Measurements from ENCODE around the gene SP9.

Gene SP9

GRCh38 chr2:174334781-174335251 is at the start of gene SP9:
Gene SP9 (plus strand): TSS chr2:174334954. CDS start chr2:174335093, 139 bp downstream.
- peak; percentile 83 for DNase-seq (ENCODE audit: low spot score)

GRCh38 chr2:174286172-174286571 is 48.6 kb upstream of the SP9 start:
- DNase-seq (ENCODE audit: low spot score): no peak

DNA sequence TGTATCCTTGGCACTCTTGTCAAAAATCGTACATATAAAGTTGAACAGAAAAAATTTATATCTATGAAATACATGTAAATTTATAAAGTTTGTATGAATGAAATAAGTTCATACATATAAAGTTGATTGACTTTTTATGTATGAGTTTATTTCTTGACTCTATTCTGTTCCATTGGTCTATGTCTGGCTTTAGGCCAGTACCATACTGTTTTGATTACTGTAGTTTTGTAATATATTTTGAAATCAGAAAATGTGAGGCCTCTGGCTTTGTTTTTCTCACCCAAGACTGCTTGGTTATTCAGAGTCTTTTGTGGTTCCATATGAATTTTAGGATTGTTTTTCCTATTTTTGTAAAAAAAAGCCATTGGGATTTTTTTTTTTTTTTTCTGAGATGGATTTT is 41.8 kb upstream of the SP9 start:
- DNase-seq (ENCODE audit: low spot score): no peak

DNA sequence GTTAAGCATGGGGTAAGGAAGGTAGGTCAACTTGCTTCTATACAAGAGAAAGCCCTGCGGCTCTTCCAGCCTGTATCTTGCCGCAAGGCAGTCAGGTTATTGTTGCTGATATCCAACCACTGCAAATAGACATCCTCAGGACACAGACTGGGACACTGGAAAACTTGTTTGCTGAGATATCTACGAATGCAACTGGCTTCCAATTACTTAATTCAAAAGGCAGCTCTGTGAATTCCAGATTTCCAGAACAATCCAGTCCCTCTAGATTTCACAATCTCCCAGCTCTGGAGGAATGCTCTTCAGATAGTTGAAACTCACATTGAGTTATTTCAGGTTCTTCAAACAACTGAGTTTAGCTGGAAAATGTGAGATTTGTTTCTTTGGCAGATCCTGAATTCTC is 34.6 kb upstream of the SP9 start:
- DNase-seq (ENCODE audit: low spot score): no peak

- DNase-seq (ENCODE audit: low spot score): no peak
Observed at GRCh38 chr2:174312581-174313234, 22.0 kb upstream of the SP9 start.

DNA sequence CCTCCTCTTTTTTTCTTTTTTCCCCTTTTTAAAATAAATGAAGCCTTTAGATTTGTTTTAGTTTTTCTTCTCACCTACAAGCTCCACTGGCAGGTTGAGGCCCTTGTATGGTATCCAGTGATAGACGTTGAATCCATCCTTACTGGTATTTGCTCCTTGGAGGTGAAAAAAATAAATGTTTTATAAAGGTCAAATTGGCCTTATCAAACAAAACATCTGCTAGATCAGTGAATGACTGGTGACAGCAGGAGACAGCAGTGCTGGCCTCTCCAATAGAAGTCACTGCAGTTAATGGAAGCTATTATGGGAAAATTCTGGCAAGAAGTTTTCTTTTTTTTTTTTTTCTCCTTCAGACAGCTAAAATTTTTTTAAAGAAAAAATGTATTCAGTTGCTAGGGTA is 12.6 kb upstream of the SP9 start:
- no peak for DNase-seq (ENCODE audit: low spot score)

GRCh38 chr2:174322746-174323145 is 12.0 kb upstream of the SP9 start:
- DNase-seq (ENCODE audit: low spot score): no peak

GRCh38 chr2:174324530-174324929 is 10.2 kb upstream of the SP9 start:
- no peak for DNase-seq (ENCODE audit: low spot score)

- DNase-seq (ENCODE audit: low spot score): no peak
Observed at GRCh38 chr2:174325373-174326160, 9.2 kb upstream of the SP9 start.

- no peak for DNase-seq (ENCODE audit: low spot score)
Observed at GRCh38 chr2:174326161-174327020, 8.4 kb upstream of the SP9 start.

DNA sequence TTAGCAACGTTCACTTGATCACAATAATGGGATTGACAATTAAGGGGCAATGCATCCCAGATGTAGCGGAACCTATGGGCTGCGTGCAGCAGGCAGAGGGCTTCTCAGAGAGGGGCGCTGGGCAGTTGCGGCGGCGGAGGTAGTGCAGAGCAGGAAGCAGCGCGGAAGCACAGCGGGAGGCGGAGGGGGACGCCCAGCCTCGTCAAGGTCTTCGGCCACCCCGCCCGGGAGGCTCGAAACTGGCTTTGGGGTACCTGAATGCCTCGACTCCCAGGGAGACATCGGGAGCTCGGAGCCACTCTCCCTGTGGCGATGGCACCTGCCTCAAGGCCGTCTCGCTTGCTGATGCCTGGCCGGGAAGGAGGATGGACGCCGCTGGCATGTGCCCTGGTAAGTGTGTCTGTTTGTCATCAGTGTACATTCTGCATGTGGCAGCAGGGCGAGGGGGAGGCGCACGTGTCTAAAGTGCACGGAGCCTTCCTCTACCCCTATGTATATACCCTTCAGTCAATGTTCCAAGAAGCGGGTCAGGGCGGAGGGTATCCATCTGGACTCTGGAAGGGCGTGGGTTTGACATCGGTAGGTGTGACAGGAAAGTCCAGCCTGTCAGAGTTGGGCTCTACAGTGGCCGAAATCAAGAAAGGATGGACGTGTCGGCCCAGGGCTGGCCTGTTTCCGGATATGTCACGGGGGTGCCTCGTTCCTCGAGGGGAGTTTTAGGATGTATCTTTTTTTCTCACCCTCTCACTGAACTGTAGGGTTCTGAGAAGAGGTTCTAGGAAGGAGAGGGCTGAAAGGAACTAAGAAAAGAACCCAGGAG is 7.5 kb upstream of the SP9 start:
- no peak for DNase-seq (ENCODE audit: low spot score)

GRCh38 chr2:174327841-174328113 is 7.0 kb upstream of the SP9 start:
- DNase-seq (ENCODE audit: low spot score): no peak

GRCh38 chr2:174328114-174328960 is 6.4 kb upstream of the SP9 start:
- DNase-seq (ENCODE audit: low spot score): no peak

DNA sequence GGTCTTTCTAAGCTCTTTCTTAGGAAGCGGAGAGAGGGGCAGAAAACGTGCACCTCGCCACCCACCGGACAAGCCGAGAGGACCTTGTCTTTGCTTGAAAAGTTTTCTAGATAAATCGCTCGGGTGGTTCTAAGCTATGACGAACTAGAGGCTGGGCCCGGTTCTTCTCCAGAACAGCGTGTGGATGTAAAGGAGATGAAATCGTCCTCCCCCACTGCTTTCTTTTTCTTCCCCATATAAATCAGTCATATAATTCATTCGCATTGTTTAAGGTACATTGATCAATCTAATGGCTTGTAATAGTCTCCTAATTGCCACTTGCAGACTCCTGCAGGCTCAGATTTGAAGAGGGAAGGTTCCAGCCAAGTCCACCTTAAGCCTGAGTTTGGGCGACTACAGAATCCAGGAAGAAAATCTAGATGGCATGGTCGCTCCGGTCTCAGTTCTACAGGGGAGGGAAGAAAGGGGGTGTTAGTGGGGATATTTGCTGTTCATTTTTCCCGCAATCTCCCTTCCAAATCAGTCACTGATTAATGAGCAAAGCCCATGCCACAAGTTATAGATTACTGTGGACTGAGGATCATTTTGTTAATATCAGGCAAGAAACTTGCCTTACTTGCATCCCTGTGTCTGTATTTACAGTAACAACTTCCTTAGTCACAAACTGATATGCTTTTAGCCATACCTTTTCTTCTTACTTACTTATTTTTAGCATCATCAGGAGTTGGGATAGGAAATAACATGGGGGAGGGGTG is 5.6 kb upstream of the SP9 start:
- no peak for DNase-seq (ENCODE audit: low spot score)

DNA sequence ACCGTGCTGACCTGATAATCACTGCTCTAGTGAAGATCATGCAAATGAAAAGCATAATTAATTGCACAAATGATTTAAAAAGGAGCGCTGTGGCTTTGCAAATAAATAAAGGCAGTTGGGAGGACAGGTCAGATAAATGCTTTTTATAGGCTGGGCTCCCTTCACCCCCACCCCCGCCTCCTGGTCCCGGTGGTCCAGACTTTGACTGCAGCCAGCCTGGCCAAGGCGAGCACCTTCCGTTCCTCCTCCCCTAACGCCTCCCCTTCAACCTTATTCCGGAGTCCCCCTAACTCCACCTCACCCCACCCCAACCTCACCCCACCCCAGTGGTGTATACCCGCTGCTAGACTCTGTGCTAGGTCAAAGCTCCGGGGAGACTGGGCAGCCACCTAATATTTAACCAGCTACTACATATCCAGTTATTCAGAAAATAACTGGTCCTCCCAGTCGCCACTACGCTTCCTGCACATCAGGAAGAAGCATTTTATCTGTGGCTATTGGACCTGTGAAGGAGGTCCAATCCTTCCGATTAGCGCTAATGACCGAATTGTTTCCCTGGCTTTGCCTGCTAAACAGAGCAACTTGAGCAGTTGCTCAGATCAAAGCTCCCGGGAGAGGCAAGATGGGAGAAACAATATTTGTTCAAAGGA is 3.7 kb upstream of the SP9 start:
- no peak for DNase-seq (ENCODE audit: low spot score)

GRCh38 chr2:174331595-174332216 is 3.0 kb upstream of the SP9 start:
- DNase-seq (ENCODE audit: low spot score): no peak

- no peak for DNase-seq (ENCODE audit: low spot score)
Observed at GRCh38 chr2:174332217-174332963, 2.4 kb upstream of the SP9 start.

GRCh38 chr2:174333017-174333371 is 1.8 kb upstream of the SP9 start:
- DNase-seq (ENCODE audit: low spot score): no peak
